OCI-LY3 (cell line): ENCODE data around the gene ANKRD33B.

Source experiments
- H2AFZ ChIP-seq: fragments of 200-600, 300-600 bp; shearing (Covaris generic); 2 replicates; pipeline ENCODE4 v1.6.0; 2014; ENCODE audit warnings: antibody characterized with exemption, low read depth, low read length
- H3K27ac ChIP-seq: fragments of 200-600, 300-600 bp; sonication (generic); 2 replicates; pipeline ENCODE4 v1.5.1; 2014; ENCODE audit warnings: mild to moderate bottlenecking, low read length, moderate library complexity, mixed read lengths
- H3K27me3 ChIP-seq: fragments of 200-600, 300-600 bp; sonication (generic); 2 replicates; pipeline ENCODE4 v1.6.1; 2014; ENCODE audit warnings: low read depth, low read length, mixed read lengths
- H3K36me3 ChIP-seq: fragments of 200-600, 300-600 bp; sonication (generic); replicated peaks from 2 replicates; pipeline ENCODE3; 2014; ENCODE audit warnings: low read depth, low read length, mixed read lengths
- H3K4me1 ChIP-seq: fragments of 300-600, 200-600 bp; sonication (generic); 2 replicates; pipeline ENCODE4 v1.6.1; 2014; ENCODE audit warnings: low read length, mixed read lengths
- H3K4me2 ChIP-seq: fragments of 200-600, 300-600 bp; sonication (generic); 2 replicates; pipeline ENCODE4 v1.6.1; 2014; ENCODE audit warnings: low read length, mixed read lengths
- H3K4me3 ChIP-seq: fragments of 300-600, 200-600 bp; sonication (generic); 2 replicates; pipeline ENCODE4 v1.5.1; 2014; ENCODE audit warnings: antibody characterized with exemption, mild to moderate bottlenecking, low read length, moderate library complexity
- H3K79me2 ChIP-seq: fragments of 300-600, 200-600 bp; shearing (Covaris generic); 2 replicates; pipeline ENCODE4 v1.6.1; 2014; ENCODE audit warnings: mild to moderate bottlenecking, low read length, mixed read lengths
- H3K9ac ChIP-seq: fragments of 300-600, 200-600 bp; shearing (Covaris generic); 2 replicates; pipeline ENCODE4 v1.6.0; 2014; ENCODE audit warnings: mild to moderate bottlenecking, low read length, moderate library complexity
- H3K9me3 ChIP-seq: fragments of 200-600, 300-600 bp; shearing (Covaris generic); 2 replicates; pipeline ENCODE4 v1.6.1; 2014; ENCODE audit warnings: low read length, mixed read lengths; ENCODE audit not compliant: insufficient read depth
- H4K20me1 ChIP-seq: fragments of 200-600, 300-600 bp; sonication (generic); 2 replicates; pipeline ENCODE4 v1.6.1; 2016; ENCODE audit warnings: low read length, mixed read lengths; ENCODE audit not compliant: insufficient read depth
- CTCF ChIP-seq: fragments of 200-600, 300-600 bp; sonication (generic); IDR thresholded peaks from 2 replicates; pipeline ENCODE4 v1.5.1; 2014; ENCODE audit warnings: antibody characterized with exemption, low read length, low read depth
- EZH2phosphoT487 ChIP-seq: fragments of 200-600 bp; shearing (Covaris generic); IDR thresholded peaks from 2 replicates; pipeline ENCODE4 v1.6.1; 2018; ENCODE audit warnings: antibody characterized with exemption, mixed run types, low read depth

ANKRD33B gene

GRCh38 chr5:10534561-10535530, 29.0 kb upstream of the ANKRD33B start:
- H3K27ac ChIP-seq = no peak overlapping the region
- H3K9me3 ChIP-seq = no peaks in the 10 kb centered on the region
- no peaks in the 10 kb centered on the region for H3K36me3 ChIP-seq
- peaks cover 5% of the 10 kb centered on the region; the same call in 1 of the 2 replicates for H3K27me3 ChIP-seq
- H4K20me1 ChIP-seq = no peaks in the 10 kb centered on the region
- H3K4me3 ChIP-seq = no peak overlapping the region
- TF ChIP-seq EZH2phosphoT487 (no peak), CTCF (no peak)
- H2AFZ ChIP-seq = no peak overlapping the region
- H3K4me1 ChIP-seq = peaks cover 12% of the 10 kb centered on the region
- H3K79me2 ChIP-seq = no peaks in the 10 kb centered on the region
- H3K4me2 ChIP-seq = no peak overlapping the region
- no peak overlapping the region for H3K9ac ChIP-seq

- Histone ChIP-seq H3K4me3 (peak overlapping the region; percentile 30), H3K27me3 (peaks cover 6% of the 10 kb centered on the region; the same call in 1 of the 2 replicates), H3K79me2 (no peaks in the 10 kb centered on the region), H2AFZ (no peak overlapping the region), H3K9me3 (no peaks in the 10 kb centered on the region), H3K27ac (no peak overlapping the region), H3K36me3 (no peaks in the 10 kb centered on the region), H4K20me1 (no peaks in the 10 kb centered on the region), H3K4me1 (peaks cover 12% of the 10 kb centered on the region), H3K9ac (no peak overlapping the region), H3K4me2 (peak overlapping the region; percentile 59)
- no peak for TF ChIP-seq EZH2phosphoT487
Measured at GRCh38 chr5:10536511-10536910, 27.4 kb upstream of the ANKRD33B start.

GRCh38 chr5:10536931-10537579, 26.8 kb upstream of the ANKRD33B start:
- TF ChIP-seq CTCF (no peak), EZH2phosphoT487 (no peak)
- H2AFZ ChIP-seq = no peak overlapping the region; the same call in 1 of the 2 replicates
- H4K20me1 ChIP-seq = no peaks in the 10 kb centered on the region
- no peaks in the 10 kb centered on the region for H3K36me3 ChIP-seq
- no peaks in the 10 kb centered on the region for H3K9me3 ChIP-seq
- no peak overlapping the region for H3K9ac ChIP-seq
- no peaks in the 10 kb centered on the region for H3K79me2 ChIP-seq
- H3K27me3 ChIP-seq = peaks cover 10% of the 10 kb centered on the region; the same call in 1 of the 2 replicates
- H3K27ac ChIP-seq = no peak overlapping the region
- H3K4me3 ChIP-seq = peak overlapping the region; percentile 30
- peaks cover 12% of the 10 kb centered on the region for H3K4me1 ChIP-seq
- H3K4me2 ChIP-seq = peak overlapping the region; percentile 59

- Histone ChIP-seq H3K4me2 (no peak overlapping the region), H4K20me1 (no peaks in the 10 kb centered on the region)
- no peak for TF ChIP-seq EZH2phosphoT487
- TF ChIP-seq CTCF = no peak
Measured at GRCh38 chr5:10537624-10538023, 26.2 kb upstream of the ANKRD33B start.

More at GRCh38 chr5:10537624-10538023, 26.2 kb upstream of the ANKRD33B start:
- Histone ChIP-seq H3K27me3 (peaks cover 11% of the 10 kb centered on the region; the same call in 1 of the 2 replicates), H3K9me3 (no peaks in the 10 kb centered on the region), H3K79me2 (no peaks in the 10 kb centered on the region), H3K36me3 (no peaks in the 10 kb centered on the region), H3K27ac (no peak overlapping the region), H3K9ac (no peak overlapping the region), H3K4me3 (no peak overlapping the region), H3K4me1 (peaks cover 12% of the 10 kb centered on the region), H2AFZ (no peak overlapping the region)
